H1 (cell line): ENCODE data around the gene BSCL2. TPM values are rescaled to one million over a fixed set of nuclear protein-coding genes. Genes with fewer than 3 reads are reported as not detected.

Experiments used
- CREB1 ChIP-seq: IDR thresholded peaks from 2 replicates; pipeline ENCODE4 v1.6.1; 2012; ENCODE audit warnings: inconsistent platforms
- CTCF ChIP-seq, 3 experiments: IDR thresholded peaks; 1 replicate in 2 of 3; 2 replicates in 1 of 3; pipeline versions ENCODE4 v1.5.1 to v1.6.1; 2011; ENCODE audit warnings: low read length in 3 of 3, mild to moderate bottlenecking in 3 of 3, inconsistent platforms in 2 of 3, low read depth in 1 of 3, moderate library complexity in 1 of 3; ENCODE audit not compliant: insufficient read depth in 1 of 3; ENCODE audit errors: control extremely low read depth in 1 of 3
- E2F6 ChIP-seq: IDR thresholded peaks from 2 replicates; pipeline ENCODE4 v1.6.1; 2012; ENCODE audit warnings: inconsistent platforms
- JUN ChIP-seq: IDR thresholded peaks from 2 replicates; pipeline ENCODE4 v1.6.1; 2011; ENCODE audit warnings: low read depth, mild to moderate bottlenecking, improper control_type of control experiment, low read length
- SUZ12 ChIP-seq: fragments of 200-600 bp; sonication (generic); IDR thresholded peaks from 2 replicates; pipeline ENCODE4 v1.6.1; 2012; ENCODE audit warnings: mild to moderate bottlenecking, inconsistent platforms, low read length, moderate library complexity, mixed read lengths
- polyA plus RNA-seq, 7 experiments: library from polyadenylated mRNA; depleted of rRNA in 3 of 7; stranded (reverse) in 5 of 7; unstranded in 2 of 7; fragments of >200 nt in 5 of 7; fragments of 200-250 nt in 2 of 7; gene quantifications; 1 replicate in 5 of 7; 2 replicates in 1 of 7; 4 replicates in 1 of 7; pipeline versions ENCODE4 v1.2.1 to v1.2.3, GENCODE V29; 2011 to 2013; ENCODE audit warnings: missing spikeins in 2 of 7, mixed read lengths in 2 of 7
- total RNA-seq: library from RNA; stranded (reverse); fragmentation: NEBNext Ultra II Directional; extraction: Animal tissue kit (Norgen Biotek cat#: 25700); gene quantifications from 2 replicates; pipeline ENCODE4 v1.2.1, GENCODE V29; 2021

The BSCL2 gene
- total and polyA plus RNA-seq, 2 of the 8 experiments (the other 6 are each of a cell fraction or from before 2014, with no cell fraction given): 59.5 to 264 TPM

- TF ChIP-seq CTCF (IDR thresholded peaks at IDR 0.05; ENCODE audit: control extremely low read depth in 1 of 3, insufficient read depth in 1 of 3, low read depth in 1 of 3, low read length in 3 of 3) (no peak), E2F6 (no peak), SUZ12 (no peak), JUN (no peak), CREB1 (no peak)
Measured at GRCh38 chr11:62648185-62648966, 58.8 kb downstream of the BSCL2 start (continued).
